ENCODE measurements around the gene CCDC88C.
"Not testable (repeated sequence)": the region's sequence is repeated elsewhere in the genome, so short reads cannot be mapped to it uniquely, and the experiment has no call there.

Gene CCDC88C

DNA sequence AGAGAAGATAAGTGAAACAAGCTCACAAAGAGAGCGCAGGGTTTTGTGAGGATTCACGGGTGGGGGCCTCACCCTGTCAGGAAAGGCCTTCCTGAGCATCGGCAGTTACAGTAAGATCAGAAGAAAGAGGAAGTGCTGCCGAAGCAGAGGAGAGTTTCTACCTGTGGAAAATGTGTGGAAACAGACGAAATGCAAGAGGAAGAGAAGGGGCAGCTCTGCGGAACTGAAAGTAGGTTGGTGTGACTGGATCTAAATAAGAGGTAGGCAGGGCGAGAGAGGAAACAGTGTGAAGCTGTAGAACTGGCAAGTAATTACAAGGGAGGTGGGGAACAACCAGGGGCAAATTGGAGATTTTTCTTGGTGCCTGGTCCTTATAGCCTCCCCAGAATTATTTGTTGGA is 175.8 kb downstream of the CCDC88C start:
- no peak for DNase-seq

DNA sequence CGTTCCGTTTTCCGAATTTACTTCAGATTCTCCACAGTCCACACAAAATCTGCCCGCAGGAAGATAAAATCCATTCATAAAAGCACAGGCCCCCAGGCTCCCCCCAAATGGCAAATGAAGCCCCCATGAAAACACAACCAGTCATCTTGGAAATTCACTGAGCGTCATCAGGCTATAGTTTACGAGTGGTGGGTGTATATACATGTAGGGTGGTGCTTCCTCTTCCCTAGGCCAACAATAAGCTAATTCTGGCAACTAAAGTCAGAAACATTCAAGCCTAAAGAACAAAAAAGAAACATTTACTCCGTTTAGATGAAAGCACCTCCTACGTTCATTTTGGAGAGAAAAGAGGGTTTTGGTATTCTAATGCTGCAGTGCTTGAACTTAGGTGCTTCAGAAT is 179.0 kb downstream of the CCDC88C start:
- DNase-seq: no peak

DNA sequence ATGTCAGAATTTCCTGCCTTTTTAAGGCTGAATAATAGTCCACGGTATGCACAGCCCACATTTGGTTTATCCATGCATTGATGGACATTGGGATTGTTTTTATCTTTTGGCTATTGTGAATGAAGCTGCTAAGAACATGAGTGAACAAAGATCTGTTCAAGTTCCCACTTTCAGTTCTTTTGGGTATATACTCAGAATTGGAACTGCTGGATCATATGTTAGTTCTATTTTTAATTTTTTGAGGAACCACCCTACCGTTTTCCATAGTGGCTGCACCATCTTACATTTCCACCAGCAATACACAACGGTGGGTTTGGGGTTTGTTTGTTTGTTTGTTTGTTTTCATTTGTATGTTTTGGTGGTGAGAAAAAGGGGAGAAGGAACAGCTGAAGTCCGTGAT is 179.5 kb downstream of the CCDC88C start:
- no peak for DNase-seq

DNA sequence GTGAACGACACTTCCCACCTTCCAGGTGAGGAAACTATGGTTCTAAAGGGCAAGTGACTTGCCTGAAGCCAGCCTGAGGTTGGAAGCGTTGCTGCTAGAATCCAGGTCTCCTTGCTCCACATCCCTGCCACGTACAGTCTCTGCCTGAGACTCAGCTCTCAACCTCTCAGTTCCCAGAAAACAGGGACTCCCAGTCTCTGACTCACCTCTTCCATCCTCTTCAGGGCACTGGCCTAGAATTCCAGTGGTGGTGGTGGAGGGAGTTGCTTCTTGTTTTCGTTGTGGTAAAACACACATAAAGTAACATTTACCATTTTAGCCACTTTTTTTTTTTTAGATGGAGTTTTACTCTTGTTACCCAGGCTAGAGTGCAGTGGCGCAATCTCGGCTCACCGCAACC is 180.4 kb downstream of the CCDC88C start:
- no peak for DNase-seq

DNA sequence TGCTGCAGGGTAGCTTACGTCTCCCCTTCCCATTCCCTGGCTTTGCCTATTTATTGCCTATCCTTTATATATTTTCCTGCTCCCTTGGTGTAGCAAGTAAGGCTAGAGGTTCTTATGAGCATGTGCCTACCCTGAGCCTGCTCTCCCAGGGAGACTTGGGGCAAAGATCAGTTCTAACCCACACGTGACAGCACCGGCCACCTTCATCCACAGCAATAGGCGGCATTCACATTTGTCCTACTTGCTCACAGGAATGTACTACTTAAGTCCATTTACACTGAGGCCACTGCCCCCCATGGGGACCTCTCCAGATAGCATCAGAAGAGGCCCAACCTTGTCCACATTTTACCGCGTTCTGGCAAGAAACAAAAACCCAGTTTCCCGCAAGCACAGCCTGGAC is 181.8 kb downstream of the CCDC88C start:
- DNase-seq: no peak

DNA sequence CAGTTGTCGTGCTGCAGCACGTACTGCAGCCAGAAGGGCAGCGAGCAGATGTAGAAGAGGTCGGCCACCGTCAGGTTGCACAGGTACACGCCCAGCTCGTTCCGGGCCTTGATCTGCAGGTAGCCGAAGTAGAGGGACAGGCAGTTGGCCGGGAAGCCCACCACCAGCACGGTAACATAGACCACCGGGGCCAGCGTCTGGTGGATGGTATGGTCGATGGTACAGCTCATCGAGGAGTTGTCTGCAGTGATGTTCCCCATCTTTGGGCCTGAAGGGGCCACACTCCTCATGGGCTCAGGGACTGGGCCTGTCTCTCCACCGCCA is 182.9 kb downstream of the CCDC88C start:
- no peak for DNase-seq

DNA sequence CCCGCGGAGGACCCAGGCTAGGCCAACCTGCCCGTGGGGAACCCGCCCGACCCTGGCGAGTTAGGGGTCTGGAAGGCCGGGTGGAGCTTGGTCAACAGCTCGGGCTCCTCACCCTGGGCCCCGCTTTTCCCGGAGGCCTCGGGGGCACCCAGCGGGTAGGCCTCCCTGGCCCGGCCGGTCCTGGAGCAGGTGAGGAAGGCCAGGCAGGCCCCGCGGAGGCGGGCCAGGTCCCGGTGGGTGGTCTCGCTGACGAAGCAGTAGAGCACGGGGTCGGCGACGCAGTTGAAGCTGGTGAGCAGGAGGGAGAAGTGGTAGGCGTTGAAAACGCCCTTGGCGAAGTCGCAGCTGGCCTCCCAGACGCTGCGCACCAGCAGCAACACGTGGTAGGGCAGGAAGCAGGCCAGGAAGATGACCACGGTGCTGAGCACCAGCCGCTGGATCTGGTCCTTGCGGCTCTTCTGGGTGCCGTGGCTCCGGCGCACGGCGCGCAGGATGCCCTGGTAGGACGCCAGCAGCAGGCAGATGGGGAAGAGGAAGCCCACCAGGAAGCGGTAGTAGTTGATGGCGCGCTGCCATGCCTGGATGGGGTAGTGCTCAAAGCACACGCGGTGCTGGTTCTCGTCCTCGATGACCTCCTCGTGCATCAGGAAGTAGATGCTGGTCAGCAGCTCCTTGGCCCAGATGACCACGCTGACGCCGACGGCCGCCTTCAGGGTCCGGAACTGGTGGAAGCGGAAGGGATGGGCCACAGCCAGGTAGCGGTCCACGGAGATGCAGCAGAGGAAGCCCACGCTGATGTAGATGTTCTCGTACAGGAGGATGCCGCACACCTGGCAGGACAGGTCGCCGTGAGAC is 183.5 kb downstream of the CCDC88C start:
- no peak for DNase-seq

GRCh38 chr14:91232603-91233002 is 185.0 kb downstream of the CCDC88C start:
- no peak for DNase-seq

- DNase-seq: no peak
These were observed 185.6 kb downstream of the CCDC88C start for GRCh38 chr14:91232052-91232451.

- no peak for DNase-seq
These were observed 186.2 kb downstream of the CCDC88C start for GRCh38 chr14:91231446-91231845.

- no peak for DNase-seq
These were observed 187.1 kb downstream of the CCDC88C start for GRCh38 chr14:91230397-91231035.

DNA sequence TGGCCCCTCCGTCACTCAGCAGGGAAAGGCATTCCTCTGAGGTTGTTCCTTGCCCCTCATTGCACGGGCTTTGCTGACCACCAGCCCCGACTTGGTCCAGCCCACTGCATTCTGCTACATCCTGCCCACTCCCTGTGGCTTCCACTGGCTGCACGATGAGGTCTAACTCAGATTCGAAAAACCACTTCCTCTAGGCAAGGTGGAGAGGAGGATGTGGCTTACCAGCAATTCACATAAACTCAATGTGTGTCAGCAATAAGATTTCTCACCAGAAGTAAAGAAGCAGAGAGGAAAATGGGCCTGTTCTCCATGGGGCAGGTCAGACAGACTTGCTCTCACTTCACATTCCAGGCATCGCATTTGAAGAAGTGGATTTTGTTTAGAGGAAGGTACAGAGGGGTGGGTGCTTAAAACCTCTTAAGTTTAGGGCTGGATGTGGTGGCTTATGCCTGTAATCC is 187.8 kb downstream of the CCDC88C start:
- DNase-seq: no peak

GRCh38 chr14:91229005-91229382 is 188.6 kb downstream of the CCDC88C start:
- DNase-seq: no peak

GRCh38 chr14:91228112-91229004 is 189.3 kb downstream of the CCDC88C start:
- DNase-seq: no peak

DNA sequence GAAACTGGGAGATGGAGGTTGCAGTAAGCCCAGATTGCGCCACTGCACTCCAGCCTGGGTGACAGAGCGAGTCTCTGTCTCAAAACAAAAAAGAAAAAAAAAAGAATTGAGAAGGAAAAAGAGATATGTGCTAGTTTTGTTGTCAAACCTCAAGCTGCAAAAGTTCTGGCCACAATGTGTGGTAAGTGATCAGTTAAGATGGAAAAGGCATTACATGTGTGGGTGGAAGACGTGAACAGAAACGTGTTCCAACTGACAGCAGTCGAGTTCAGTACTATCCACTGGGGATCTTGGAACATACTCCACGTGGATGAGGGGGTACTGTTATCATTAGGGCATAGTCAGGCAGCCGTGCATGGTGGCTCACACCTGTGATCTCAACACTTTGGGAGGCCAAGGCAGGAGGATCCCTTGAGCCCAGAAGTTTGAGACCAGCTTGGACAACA is 190.4 kb downstream of the CCDC88C start:
- DNase-seq: no peak

DNA sequence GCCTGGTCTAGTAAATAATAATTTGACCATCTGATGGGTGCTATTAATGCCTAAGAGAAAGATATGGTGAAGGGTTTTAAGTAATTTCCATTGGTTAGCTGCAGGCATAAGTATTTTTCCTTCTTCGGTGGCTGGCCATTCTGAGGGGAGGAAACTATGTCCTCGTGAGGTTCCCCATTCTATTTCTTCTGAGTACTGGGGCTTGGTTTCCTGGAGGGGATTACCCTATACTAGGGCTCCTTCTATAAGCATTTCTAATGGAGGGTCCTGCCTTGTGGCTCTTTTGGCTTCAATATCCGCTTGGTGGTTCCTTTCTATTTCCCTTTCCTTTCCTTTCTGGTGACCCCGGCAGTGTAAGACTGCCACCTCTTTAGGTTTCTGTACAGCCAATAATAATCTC is 191.3 kb downstream of the CCDC88C start:
- DNase-seq: not testable (repeated sequence)

DNA sequence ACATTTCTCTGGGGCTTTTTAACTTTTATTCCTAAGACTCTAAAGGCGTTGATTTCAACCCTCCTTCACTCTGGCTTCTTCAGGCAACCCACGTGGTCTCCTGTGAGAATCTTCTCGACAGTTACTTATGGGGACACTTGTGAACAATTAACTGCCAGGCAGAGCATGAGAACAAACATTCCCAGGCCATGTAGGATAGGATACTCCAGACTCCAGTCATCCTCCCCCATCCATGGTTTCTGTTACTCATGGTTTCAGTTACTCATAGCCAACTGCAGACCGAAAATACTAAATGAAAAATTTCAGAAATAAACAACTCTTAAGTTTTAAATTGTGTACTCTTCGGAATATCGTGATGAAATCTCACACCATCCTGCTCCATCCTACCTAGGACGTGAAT is 192.6 kb downstream of the CCDC88C start:
- no peak for DNase-seq

DNA sequence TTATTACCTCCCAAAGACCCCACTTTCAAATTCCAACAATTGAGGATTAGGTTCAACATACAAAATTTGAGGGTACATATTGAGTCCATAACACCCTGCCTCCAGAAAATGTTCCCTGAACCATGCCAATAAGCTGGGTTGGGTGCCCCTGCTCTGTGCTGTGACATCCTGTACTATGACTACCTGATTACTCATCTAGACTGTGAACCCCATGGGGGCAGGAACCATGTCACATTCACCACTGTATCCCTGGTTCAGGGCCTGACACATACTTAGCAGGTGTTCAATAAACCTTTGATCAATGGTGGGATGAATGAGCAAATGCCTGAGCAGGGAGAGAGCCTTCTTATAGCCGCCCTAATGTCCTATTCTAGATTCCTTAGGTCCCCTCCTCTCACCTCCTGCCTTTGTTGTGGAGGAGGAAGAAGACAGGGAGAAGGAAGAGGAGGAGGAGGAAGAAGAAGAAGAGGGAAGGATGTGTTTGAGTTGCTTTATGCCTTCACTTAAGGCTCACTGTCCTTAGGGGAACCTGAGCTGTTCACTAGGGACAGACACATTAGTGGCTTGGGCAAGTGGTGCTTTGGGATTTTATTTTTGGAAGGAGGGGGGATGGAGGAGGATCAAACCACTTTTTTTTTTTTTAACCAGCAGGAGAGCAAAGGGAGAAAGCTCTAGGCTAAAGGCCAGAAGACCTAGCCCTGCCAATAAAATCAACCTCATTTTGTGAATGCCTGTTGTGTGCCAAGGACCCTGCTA is 194.4 kb downstream of the CCDC88C start:
- no peak for DNase-seq
